HepG2 (cell line): ENCODE measurements around the gene TMEM198. TPM values are rescaled to one million over a fixed set of nuclear protein-coding genes. Genes with fewer than 3 reads are reported as not detected.

Source experiments
- FOXC1 ChIP-seq: sonication (generic); formaldehyde crosslinking; IDR thresholded peaks from 2 replicates; pipeline ENCODE4 v1.8.0; 2022; ENCODE audit warnings: mild to moderate bottlenecking, missing genetic modification reagents, borderline replicate concordance
- PHB2 ChIP-seq: fragments of 450-650 bp; IDR thresholded peaks from 2 replicates; pipeline ENCODE4 v1.6.1; 2018; ENCODE audit not compliant: partially characterized antibody
- TAF15 ChIP-seq: fragments of 200-400 bp; formaldehyde crosslinking; IDR thresholded peaks from one replicate; pipeline ENCODE4 v1.6.1; 2018; ENCODE audit warnings: mild to moderate bottlenecking, low read depth, low read length; ENCODE audit not compliant: poor library complexity, severe bottlenecking
- ZBTB14 ChIP-seq: sonication (generic); formaldehyde crosslinking; IDR thresholded peaks from 2 replicates; pipeline ENCODE4 v1.4.0; 2020; ENCODE audit warnings: missing genetic modification reagents
- ZBTB49 ChIP-seq: sonication (generic); formaldehyde crosslinking; IDR thresholded peaks from 2 replicates; pipeline ENCODE4 v1.4.0; 2020; ENCODE audit warnings: missing genetic modification reagents, borderline replicate concordance
- ZNF232 ChIP-seq: sonication (generic); formaldehyde crosslinking; IDR thresholded peaks from 2 replicates; pipeline ENCODE4 v1.4.0; 2020; ENCODE audit warnings: missing genetic modification reagents, borderline replicate concordance
- ZNF280B ChIP-seq: sonication (generic); formaldehyde crosslinking; IDR thresholded peaks from 2 replicates; pipeline ENCODE4 v1.5.0; 2020; ENCODE audit warnings: missing genetic modification reagents, mild to moderate bottlenecking, borderline replicate concordance
- ZNF296 ChIP-seq: sonication (generic); formaldehyde crosslinking; conservative IDR thresholded peaks from 2 replicates; pipeline ENCODE4 v1.5.0; 2020; ENCODE audit warnings: mild to moderate bottlenecking, missing genetic modification reagents
- ZNF468 ChIP-seq: sonication (generic); formaldehyde crosslinking; IDR thresholded peaks from 2 replicates; pipeline ENCODE4 v1.8.0; 2022; ENCODE audit warnings: mild to moderate bottlenecking, moderate library complexity, missing genetic modification reagents
- ZNF687 ChIP-seq: sonication (generic); formaldehyde crosslinking; IDR thresholded peaks from 2 replicates; pipeline ENCODE4 v1.5.1; 2020; ENCODE audit warnings: mild to moderate bottlenecking, missing genetic modification reagents, moderate library complexity
- ZNF788 ChIP-seq: sonication (generic); formaldehyde crosslinking; IDR thresholded peaks from 2 replicates; pipeline ENCODE4 v1.5.0; 2020; ENCODE audit warnings: mild to moderate bottlenecking, missing genetic modification reagents, borderline replicate concordance
- ZSCAN5A ChIP-seq: sonication (generic); formaldehyde crosslinking; IDR thresholded peaks from 2 replicates; pipeline ENCODE4 v1.8.0; 2022; ENCODE audit warnings: mild to moderate bottlenecking, missing genetic modification reagents, borderline replicate concordance
- polyA plus RNA-seq, 8 experiments: library from polyadenylated mRNA; depleted of rRNA in 3 of 8; stranded (reverse) in 7 of 8; unstranded in 1 of 8; fragments of >200 nt; fragmentation: Illumina TruSeq in 4 of 8; extraction: Trizol in 4 of 8; gene quantifications; 2 replicates each; pipeline versions ENCODE4 v1.2.1 to v1.2.3, GENCODE V29; 2011 to 2016; ENCODE audit warnings: low read depth in 4 of 8, missing spikeins in 1 of 8, mixed read lengths in 1 of 8; ENCODE audit not compliant: insufficient read depth in 1 of 8
- total RNA-seq, 5 experiments: library from RNA; depleted of rRNA; stranded (reverse); fragments of >200 nt; fragmentation: Illumina TruSeq; extraction: Trizol; gene quantifications; 2 replicates each; pipeline ENCODE4 v1.2.3, GENCODE V29; 2016; ENCODE audit warnings: low read depth in 1 of 5
- TF ChIP-seq, protein P1 (sequence below): sonication (generic); formaldehyde crosslinking; IDR thresholded peaks from 2 replicates; pipeline ENCODE4 v1.8.0; 2022; ENCODE audit warnings: mild to moderate bottlenecking, missing genetic modification reagents; ENCODE audit not compliant: insufficient replicate concordance

TMEM198 gene
- total and polyA plus RNA-seq, 2 of the 13 experiments (the other 11 are each of a cell fraction or from before 2014, with no cell fraction given), result 17.3 to 23.5 TPM

GRCh38 chr2:219565130-219566080 is 21.6 kb downstream of the TMEM198 start (continued):
- TF ChIP-seq ZNF296, result 0 out of 2 replicates have a peak, but pooled peaks have one; percentile 27
- peak; percentile 41; the same call in 1 of the 2 replicates for TF ChIP-seq ZNF687 (CRISPR knock-in tag)
- TF ChIP-seq, protein P1, sequence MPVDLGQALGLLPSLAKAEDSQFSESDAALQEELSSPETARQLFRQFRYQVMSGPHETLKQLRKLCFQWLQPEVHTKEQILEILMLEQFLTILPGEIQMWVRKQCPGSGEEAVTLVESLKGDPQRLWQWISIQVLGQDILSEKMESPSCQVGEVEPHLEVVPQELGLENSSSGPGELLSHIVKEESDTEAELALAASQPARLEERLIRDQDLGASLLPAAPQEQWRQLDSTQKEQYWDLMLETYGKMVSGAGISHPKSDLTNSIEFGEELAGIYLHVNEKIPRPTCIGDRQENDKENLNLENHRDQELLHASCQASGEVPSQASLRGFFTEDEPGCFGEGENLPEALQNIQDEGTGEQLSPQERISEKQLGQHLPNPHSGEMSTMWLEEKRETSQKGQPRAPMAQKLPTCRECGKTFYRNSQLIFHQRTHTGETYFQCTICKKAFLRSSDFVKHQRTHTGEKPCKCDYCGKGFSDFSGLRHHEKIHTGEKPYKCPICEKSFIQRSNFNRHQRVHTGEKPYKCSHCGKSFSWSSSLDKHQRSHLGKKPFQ (CRISPR knock-in tag), result no peak
- no peak for TF ChIP-seq FOXC1
- no peak for TF ChIP-seq ZBTB14 (CRISPR knock-in tag)
- TF ChIP-seq ZNF280B, result peak; percentile 47; the same call in 1 of the 2 replicates
- TF ChIP-seq TAF15, result no peak
- TF ChIP-seq PHB2, result no peak
- no peak for TF ChIP-seq ZBTB49 (CRISPR knock-in tag)
- 0 out of 2 replicates have a peak, but pooled peaks have one; percentile 25 for TF ChIP-seq ZNF468 (CRISPR knock-in tag)
- no peak for TF ChIP-seq ZNF788
- TF ChIP-seq ZNF232 (CRISPR knock-in tag), result no peak
- no peak for TF ChIP-seq ZSCAN5A (CRISPR knock-in tag)
